ENCODE data around the gene AXIN1.
"Not testable (repeated sequence)": the region's sequence is repeated elsewhere in the genome, so short reads cannot be mapped to it uniquely, and the experiment has no call there.

AXIN1 gene

GRCh38 chr16:342455-343213 is 9.9 kb downstream of the AXIN1 start:
- H3K27ac ChIP-seq: peak overlapping the region; percentile 33
- TF ChIP-seq CTCF (conservative IDR thresholded peaks at IDR 0.05; ENCODE audit: low read depth): no peak
- ChIA-PET POLR2A (ENCODE audit: low non-redundant PET) (interaction anchor here (0.6 kb wide), 1 partner anchor 51 kb away, joined by 3 read pairs; no protein-coding TSS in a partner anchor), CTCF (no interaction called here)
- no peak for DNase-seq (ENCODE audit: low spot score)

GRCh38 chr16:341974-342336 is 10.6 kb downstream of the AXIN1 start:
- peak overlapping the region; percentile 33; the same call in 1 of the 2 replicates for H3K27ac ChIP-seq
- DNase-seq (ENCODE audit: low spot score); CTCF ChIA-PET; POLR2A ChIA-PET (ENCODE audit: low non-redundant PET): not testable (repeated sequence)

- CTCF ChIA-PET; DNase-seq (ENCODE audit: low spot score): not testable (repeated sequence)
- POLR2A ChIA-PET (ENCODE audit: low non-redundant PET): interaction anchor here (0.6 kb wide), 1 partner anchor 102 kb away, joined by 6 read pairs; no protein-coding TSS in a partner anchor
- H3K27ac ChIP-seq: peak overlapping the region; percentile 49; the same call in 1 of the 2 replicates
Measured at GRCh38 chr16:341095-341973, 11.2 kb downstream of the AXIN1 start.

- DNase-seq (ENCODE audit: low spot score): no peak
- ChIA-PET CTCF (no interaction called here), POLR2A (ENCODE audit: low non-redundant PET) (no interaction called here)
- H3K27ac ChIP-seq: peak overlapping the region; percentile 49
- TF ChIP-seq CTCF (conservative IDR thresholded peaks at IDR 0.05; ENCODE audit: low read depth): no peak
Measured at GRCh38 chr16:340370-341091, 12.0 kb downstream of the AXIN1 start.

- DNase-seq (ENCODE audit: low spot score): no peak
- peak overlapping the region; percentile 49 for H3K27ac ChIP-seq
- ChIA-PET CTCF (no interaction called here), POLR2A (ENCODE audit: low non-redundant PET) (no interaction called here)
- TF ChIP-seq CTCF (conservative IDR thresholded peaks at IDR 0.05; ENCODE audit: low read depth): no peak
Measured at GRCh38 chr16:339680-340079, 12.8 kb downstream of the AXIN1 start.

GRCh38 chr16:337975-338575 is 14.4 kb downstream of the AXIN1 start:
- no peak for TF ChIP-seq CTCF (conservative IDR thresholded peaks at IDR 0.05; ENCODE audit: low read depth)
- POLR2A ChIA-PET (ENCODE audit: low non-redundant PET): interaction anchor here (0.6 kb wide), 1 partner anchor 280 kb away, joined by 5 read pairs; no protein-coding TSS in a partner anchor
- CTCF ChIA-PET: interaction anchor here (1.4 kb wide), 1 partner anchor 24 kb away, joined by 6 read pairs; no protein-coding TSS in a partner anchor
- H3K27ac ChIP-seq: peak overlapping the region; percentile 37
- DNase-seq (ENCODE audit: low spot score): no peak

GRCh38 chr16:337437-337836 is 15.1 kb downstream of the AXIN1 start:
- H3K27ac ChIP-seq: peak overlapping the region; percentile 37
- ChIA-PET POLR2A (ENCODE audit: low non-redundant PET) (interaction anchor here (0.6 kb wide), 1 partner anchor 109 kb away, joined by 3 read pairs; no protein-coding TSS in a partner anchor), CTCF (interaction anchor here (1.4 kb wide), 1 partner anchor 24 kb away, joined by 6 read pairs; no protein-coding TSS in a partner anchor)
- DNase-seq (ENCODE audit: low spot score): no peak
- TF ChIP-seq CTCF (conservative IDR thresholded peaks at IDR 0.05; ENCODE audit: low read depth): no peak

Data from RWPE1 (cell line).